ENCODE results near the gene CNEP1R1. TPM values are rescaled to one million over a fixed set of nuclear protein-coding genes. Genes with fewer than 3 reads are reported as not detected.

Gene CNEP1R1
- total RNA-seq (2014; rRNA removed) (7.0 and 10.5 TPM in 2 replicates), Bru-seq, nascent RNA (percentile 62 among the genes with signal in this experiment), BruChase-seq, experiment 1, labeled RNA remaining after a 6-hour chase (percentile 80 among the genes with signal in this experiment), BruChase-seq, experiment 2, labeled RNA remaining after a 2-hour chase (percentile 77 among the genes with signal in this experiment)
- long read RNA-seq, transcript CNEP1R1-203 (7 exons, 2,965 nt), result major isoform, 18 of 43 reads
- long read RNA-seq, transcript CNEP1R1-202 (6 exons, 2,117 nt), result minor isoform, 13 of 43 reads
- long read RNA-seq, partial matches to known transcripts, result 1 of 43 reads
- long read RNA-seq, other reads (novel, unspliced or antisense), result 11 of 43 reads

GRCh38 chr16:50024684-50025536 lies at the start of gene CNEP1R1:
TSS of gene CNEP1R1 (plus strand) at chr16:50025225. CDS start at chr16:50025316, 91 bp downstream.
- CTCF ChIA-PET, result interaction anchor here (0.5 to 1.1 kb wide), 8 partner anchors 13 to 336 kb away, joined by 3 to 16 read pairs (median 3); partner anchors contain the start of gene HEATR3
- Histone ChIP-seq H3K9me2 (replicated peaks; ENCODE audit: low read length) (no peaks in the 10 kb centered on the region), H3K4me2 (ENCODE audit: low read length) (peak within 1 kb of the TSS; percentile 87), H3K9me3 (ENCODE audit: low read length) (no peaks in the 10 kb centered on the region), H3K27ac (ENCODE audit: low read length) (no peak within 1 kb of the TSS), H3K36me3 (ENCODE audit: low read depth, low read length) (peaks cover 3% of the 10 kb centered on the region; the same call in 1 of the 2 replicates), H4K20me1 (ENCODE audit: low read length) (no peaks in the 10 kb centered on the region), H3K9ac (ENCODE audit: low read length) (peak within 1 kb of the TSS; percentile 87), H3K4me1 (ENCODE audit: insufficient read depth, low read length) (peaks cover 6% of the 10 kb centered on the region), H3K79me2 (ENCODE audit: low read length) (peaks cover 19% of the 10 kb centered on the region), H3K4me3 (ENCODE audit: low read length) (peak within 1 kb of the TSS; percentile 95), H2AFZ (ENCODE audit: low read length) (peak within 1 kb of the TSS; percentile 93), H3K27me3 (ENCODE audit: low read length) (0 out of 2 replicates have a peak, but pooled peaks cover 4% of the 10 kb centered on the region), H3F3A (ENCODE audit: low read length, unreplicated experiment) (no peaks in the 10 kb centered on the region)
- BruUV-seq (replicated peaks), result no TSS peak
- peak; percentile 93 for ATAC-seq
- peak; percentile 93 for DNase-seq
- POLR2A ChIA-PET (ENCODE audit: unreplicated experiment), result interaction anchor here (0.6 to 1.1 kb wide), 2 partner anchors 41 to 378 kb away, joined by 3 read pairs; partner anchors contain the start of gene HEATR3
- TF ChIP-seq EZH2 (IDR thresholded peaks at IDR 0.05; ENCODE audit: low read length, unreplicated experiment) (no peak), CTCF (conservative IDR thresholded peaks at IDR 0.05; ENCODE audit: low read depth, low read length) (peak; percentile 91)
- intact Hi-C loops (cut with micrococcal nuclease), result loop anchor here (1.0 to 10.0 kb wide), 5 partner anchors 42 to 640 kb away; partner anchors contain the start of genes BRD7 and HEATR3

GRCh38 chr16:49977427-49977826 lies 47.6 kb upstream of the CNEP1R1 start:
- Histone ChIP-seq H4K20me1 (ENCODE audit: low read length) (no peaks in the 10 kb centered on the region), H3K9me3 (ENCODE audit: low read length) (no peaks in the 10 kb centered on the region), H3K4me3 (ENCODE audit: low read length) (no peak overlapping the region), H3K36me3 (ENCODE audit: low read depth, low read length) (no peaks in the 10 kb centered on the region), H2AFZ (ENCODE audit: low read length) (no peak overlapping the region), H3K27me3 (ENCODE audit: low read length) (peaks cover 6% of the 10 kb centered on the region; the same call in 1 of the 2 replicates), H3K4me2 (ENCODE audit: low read length) (no peak overlapping the region), H3K9ac (ENCODE audit: low read length) (no peak overlapping the region), H3K27ac (ENCODE audit: low read length) (no peak overlapping the region), H3K4me1 (ENCODE audit: insufficient read depth, low read length) (no peaks in the 10 kb centered on the region), H3F3A (ENCODE audit: low read length, unreplicated experiment) (no peaks in the 10 kb centered on the region), H3K9me2 (replicated peaks; ENCODE audit: low read length) (no peaks in the 10 kb centered on the region), H3K79me2 (ENCODE audit: low read length) (no peaks in the 10 kb centered on the region)
- TF ChIP-seq EZH2phosphoT487 (IDR thresholded peaks at IDR 0.05; ENCODE audit: borderline replicate concordance, low read length) (no peak), CTCF (conservative IDR thresholded peaks at IDR 0.05; ENCODE audit: low read depth, low read length) (no peak), EZH2 (IDR thresholded peaks at IDR 0.05; ENCODE audit: low read length, unreplicated experiment) (no peak)
- DNase-seq, result no peak
- CTCF ChIA-PET, result no interaction called here
- ATAC-seq, result no peak
- no TSS peak for BruUV-seq (replicated peaks)
- POLR2A ChIA-PET (ENCODE audit: unreplicated experiment), result no interaction called here
- intact Hi-C loops (cut with micrococcal nuclease), result no loop called here
